ENCODE results near the gene IL2RA.

IL2RA gene

DNA sequence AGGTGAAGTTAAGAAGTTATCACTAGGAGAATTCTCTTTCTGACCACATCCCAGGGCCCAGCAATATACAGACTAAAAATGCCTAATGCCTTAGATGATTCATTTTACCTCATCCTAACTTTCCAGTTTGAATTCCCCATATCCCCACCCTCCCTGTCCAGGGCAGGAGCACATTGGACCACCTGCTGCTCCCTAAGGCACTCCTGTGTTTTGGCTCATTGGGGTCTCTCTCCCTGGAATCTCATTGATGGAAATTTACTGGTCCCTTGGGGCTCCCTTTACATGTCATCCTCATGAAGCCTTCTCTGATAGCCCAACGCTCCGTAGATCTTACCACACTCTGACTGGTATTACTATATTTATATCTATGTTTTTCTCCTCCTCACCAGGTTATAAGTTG is 2.7 kb downstream of the IL2RA start:
- peaks cover 33% of the 10 kb centered on the region for H3K4me1 ChIP-seq (ENCODE audit: control insufficient read depth, insufficient read depth, low read length, poor library complexity, severe bottlenecking)
- DNase-seq = no peak
- peak overlapping the region; percentile 75 for H3K4me3 ChIP-seq (ENCODE audit: insufficient read depth, low read depth, low read length, poor library complexity, severe bottlenecking)
- peak overlapping the region; percentile 93 for H3K27ac ChIP-seq (ENCODE audit: insufficient read depth, low read length, poor library complexity, severe bottlenecking)
- H3K9me3 ChIP-seq (ENCODE audit: control insufficient read depth, low read length) = no peaks in the 10 kb centered on the region
- no peaks in the 10 kb centered on the region for H3K27me3 ChIP-seq (replicated peaks; ENCODE audit: control insufficient read depth, insufficient read depth, low read length, poor library complexity, severe bottlenecking)
- no peaks in the 10 kb centered on the region for H3K36me3 ChIP-seq (ENCODE audit: control insufficient read depth, insufficient read depth, low read length)

DNA sequence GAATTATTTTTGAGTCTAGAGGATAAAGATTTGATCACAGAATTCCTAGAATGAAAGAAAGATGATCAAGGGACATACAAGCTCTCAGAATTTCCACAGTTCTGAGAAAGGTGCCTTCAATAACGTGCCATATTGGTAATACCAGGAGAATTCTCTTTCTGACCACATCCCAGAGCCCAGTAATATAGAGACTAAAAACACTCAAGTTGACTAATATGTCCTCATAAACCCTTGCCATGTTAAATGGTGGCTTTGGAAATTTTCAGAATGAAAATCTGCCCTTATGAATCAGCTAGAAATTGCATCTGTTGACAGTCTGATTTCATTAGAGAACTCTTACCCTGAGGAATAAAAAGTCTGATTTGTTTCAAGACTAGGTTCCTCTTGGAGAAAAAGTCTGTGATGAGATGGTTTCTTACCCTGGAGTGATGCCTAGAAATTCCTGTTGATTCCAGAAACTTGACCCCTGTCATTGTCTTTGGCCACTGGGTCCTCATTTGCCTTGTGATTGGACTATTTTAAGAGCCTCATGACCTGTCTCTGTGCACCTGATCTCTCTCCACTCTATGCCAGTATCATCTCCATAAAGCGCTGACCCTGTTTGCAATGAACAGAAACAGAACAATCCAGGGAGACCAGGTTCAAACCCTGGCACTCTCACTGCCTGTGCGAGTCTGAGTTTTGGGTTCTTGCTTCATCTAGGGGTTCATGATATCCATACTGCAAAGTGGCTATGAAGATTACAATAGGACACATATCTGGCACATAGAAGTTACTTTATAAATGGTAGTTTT is 3.3 kb downstream of the IL2RA start:
- Histone ChIP-seq H3K27ac (ENCODE audit: insufficient read depth, low read length, poor library complexity, severe bottlenecking) (peak overlapping the region; percentile 93), H3K9me3 (ENCODE audit: control insufficient read depth, low read length) (no peaks in the 10 kb centered on the region), H3K4me3 (ENCODE audit: insufficient read depth, low read depth, low read length, poor library complexity, severe bottlenecking) (peak overlapping the region; percentile 75), H3K4me1 (ENCODE audit: control insufficient read depth, insufficient read depth, low read length, poor library complexity, severe bottlenecking) (peaks cover 38% of the 10 kb centered on the region), H3K36me3 (ENCODE audit: control insufficient read depth, insufficient read depth, low read length) (no peaks in the 10 kb centered on the region), H3K27me3 (replicated peaks; ENCODE audit: control insufficient read depth, insufficient read depth, low read length, poor library complexity, severe bottlenecking) (no peaks in the 10 kb centered on the region)
- no peak for DNase-seq

DNA sequence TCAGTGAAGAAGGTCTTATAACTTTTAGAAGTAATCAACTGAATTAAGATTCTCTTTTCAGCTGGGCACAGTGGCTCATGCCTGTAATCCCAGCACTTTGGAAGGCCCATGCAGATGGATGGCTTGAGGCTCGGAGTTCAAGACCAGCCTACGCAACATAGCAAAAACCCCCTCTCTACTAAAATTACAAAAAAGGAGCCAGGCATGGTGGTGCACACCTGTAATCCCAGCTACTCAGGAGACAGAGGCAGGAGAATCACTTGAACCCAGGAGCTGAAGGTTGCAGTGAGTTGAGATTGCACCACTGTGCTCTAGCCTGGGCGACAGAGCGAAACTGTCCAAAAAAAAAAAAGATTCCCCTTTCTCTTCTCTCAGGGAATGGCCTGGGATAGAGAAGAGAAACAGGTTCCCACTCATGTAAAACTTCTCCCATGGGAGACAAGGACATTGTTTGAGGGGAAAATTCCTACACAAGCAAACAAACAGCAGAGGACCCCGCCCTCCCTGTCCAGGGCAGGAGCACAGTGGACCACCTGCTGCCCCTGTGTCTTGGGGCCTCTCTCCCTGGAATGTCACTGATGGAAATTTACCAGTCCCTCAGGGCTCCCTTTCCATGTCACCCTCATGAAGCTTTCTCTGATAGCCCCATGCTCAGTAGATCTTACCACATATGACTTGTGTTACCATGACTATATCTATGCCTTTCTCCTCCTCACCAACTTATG is 5.6 kb downstream of the IL2RA start:
- Histone ChIP-seq H3K4me1 (ENCODE audit: control insufficient read depth, insufficient read depth, low read length, poor library complexity, severe bottlenecking) (peaks cover 54% of the 10 kb centered on the region), H3K27me3 (replicated peaks; ENCODE audit: control insufficient read depth, insufficient read depth, low read length, poor library complexity, severe bottlenecking) (no peaks in the 10 kb centered on the region), H3K9me3 (ENCODE audit: control insufficient read depth, low read length) (no peaks in the 10 kb centered on the region), H3K36me3 (ENCODE audit: control insufficient read depth, insufficient read depth, low read length) (no peaks in the 10 kb centered on the region), H3K27ac (ENCODE audit: insufficient read depth, low read length, poor library complexity, severe bottlenecking) (no peak overlapping the region), H3K4me3 (ENCODE audit: insufficient read depth, low read depth, low read length, poor library complexity, severe bottlenecking) (no peak overlapping the region)
- DNase-seq = no peak

DNA sequence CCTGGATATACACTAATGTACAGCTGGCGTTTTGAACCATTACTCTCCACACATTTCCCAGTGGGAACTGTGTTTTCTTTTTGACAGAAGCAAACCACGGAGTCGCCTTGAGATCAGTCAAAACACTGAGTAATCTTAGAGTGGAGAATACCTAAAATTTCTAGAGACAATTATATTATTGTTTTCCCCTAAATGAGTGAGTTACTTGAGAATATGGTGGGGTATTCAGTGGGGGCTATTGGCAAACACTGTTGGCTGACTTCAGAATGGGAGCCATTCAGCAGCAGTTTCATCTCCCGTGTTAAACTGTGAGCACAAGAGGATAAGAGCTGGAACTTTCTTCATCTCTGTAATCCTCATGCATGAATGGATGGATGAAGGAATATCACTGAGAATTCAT is 6.2 kb downstream of the IL2RA start:
- H3K4me1 ChIP-seq (ENCODE audit: control insufficient read depth, insufficient read depth, low read length, poor library complexity, severe bottlenecking) = peaks cover 52% of the 10 kb centered on the region
- no peak for DNase-seq

DNA sequence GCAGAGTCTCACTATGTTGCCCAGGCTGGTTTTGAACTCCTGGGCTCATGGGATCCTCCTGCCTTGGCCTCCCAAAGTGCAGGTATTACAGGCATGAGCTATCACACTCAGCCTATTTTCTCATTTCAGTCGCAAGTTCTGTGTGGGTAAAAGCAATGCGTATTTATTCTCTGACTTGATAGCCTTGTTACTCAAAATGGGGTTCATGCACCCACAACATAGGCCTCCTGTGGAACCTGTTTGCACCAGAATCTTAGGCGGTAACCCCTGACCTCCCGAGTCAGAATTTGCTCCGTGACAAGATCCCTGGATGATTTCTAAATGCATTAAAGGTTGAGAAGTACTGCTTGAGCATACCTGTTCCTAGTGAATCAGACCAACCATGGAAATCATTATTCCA is 7.3 kb downstream of the IL2RA start:
- no peak for DNase-seq
- no peaks in the 10 kb centered on the region for H3K27me3 ChIP-seq (replicated peaks; ENCODE audit: control insufficient read depth, insufficient read depth, low read length, poor library complexity, severe bottlenecking)
- H3K36me3 ChIP-seq (ENCODE audit: control insufficient read depth, insufficient read depth, low read length) = no peaks in the 10 kb centered on the region
- H3K4me3 ChIP-seq (ENCODE audit: insufficient read depth, low read depth, low read length, poor library complexity, severe bottlenecking) = no peak overlapping the region
- no peaks in the 10 kb centered on the region for H3K9me3 ChIP-seq (ENCODE audit: control insufficient read depth, low read length)
- H3K27ac ChIP-seq (ENCODE audit: insufficient read depth, low read length, poor library complexity, severe bottlenecking) = peak overlapping the region; percentile 96
- peaks cover 49% of the 10 kb centered on the region for H3K4me1 ChIP-seq (ENCODE audit: control insufficient read depth, insufficient read depth, low read length, poor library complexity, severe bottlenecking)

More for the DNA sequence above, 6.2 kb downstream of the IL2RA start:
- Histone ChIP-seq H3K27ac (ENCODE audit: insufficient read depth, low read length, poor library complexity, severe bottlenecking) (no peak overlapping the region), H3K27me3 (replicated peaks; ENCODE audit: control insufficient read depth, insufficient read depth, low read length, poor library complexity, severe bottlenecking) (no peaks in the 10 kb centered on the region), H3K4me3 (ENCODE audit: insufficient read depth, low read depth, low read length, poor library complexity, severe bottlenecking) (no peak overlapping the region), H3K9me3 (ENCODE audit: control insufficient read depth, low read length) (no peaks in the 10 kb centered on the region), H3K36me3 (ENCODE audit: control insufficient read depth, insufficient read depth, low read length) (no peaks in the 10 kb centered on the region)

DNA sequence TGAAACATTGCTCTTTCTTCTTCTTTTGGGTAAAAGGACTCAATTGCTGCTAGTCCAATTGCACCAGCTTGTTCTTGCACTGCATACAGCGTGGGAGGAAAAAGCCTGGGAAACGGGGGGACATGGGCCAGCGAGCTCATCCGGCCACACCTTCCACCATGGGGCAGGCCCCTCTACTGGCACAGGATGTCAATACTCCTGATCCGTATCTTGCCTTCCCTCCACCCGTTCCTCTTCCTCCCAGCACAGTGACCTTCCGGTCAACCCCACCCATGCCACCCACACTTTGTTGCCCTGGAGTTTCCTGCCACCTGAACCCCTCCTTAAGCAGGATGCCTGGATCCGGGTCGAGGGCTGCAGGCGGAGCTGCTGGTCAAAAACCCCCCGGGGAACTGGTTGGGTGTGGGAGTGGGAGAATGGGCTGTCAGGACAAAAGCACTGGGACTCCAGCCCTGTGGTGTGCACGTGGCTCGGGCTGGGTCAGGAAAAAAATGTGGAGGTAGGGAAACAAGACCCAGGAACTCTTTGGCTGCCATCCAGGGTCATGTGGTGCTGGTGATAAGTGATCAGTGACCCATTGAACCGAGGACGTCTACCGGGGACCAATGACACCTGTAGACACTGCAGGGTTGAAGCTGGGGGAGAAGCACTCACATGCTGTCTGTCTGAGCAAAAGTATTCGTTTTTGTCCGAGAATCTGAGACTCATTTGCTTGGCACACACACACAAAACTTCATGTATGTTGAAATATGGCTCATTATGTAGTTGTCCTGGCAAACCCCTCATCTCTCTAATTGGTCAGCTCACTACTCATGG is 8.1 kb downstream of the IL2RA start:
- H3K27me3 ChIP-seq (replicated peaks; ENCODE audit: control insufficient read depth, insufficient read depth, low read length, poor library complexity, severe bottlenecking) = no peaks in the 10 kb centered on the region
- H3K36me3 ChIP-seq (ENCODE audit: control insufficient read depth, insufficient read depth, low read length) = no peaks in the 10 kb centered on the region
- H3K27ac ChIP-seq (ENCODE audit: insufficient read depth, low read length, poor library complexity, severe bottlenecking) = peak overlapping the region; percentile 96
- peaks cover 49% of the 10 kb centered on the region for H3K4me1 ChIP-seq (ENCODE audit: control insufficient read depth, insufficient read depth, low read length, poor library complexity, severe bottlenecking)
- no peaks in the 10 kb centered on the region for H3K9me3 ChIP-seq (ENCODE audit: control insufficient read depth, low read length)
- no peak for DNase-seq
- peak overlapping the region; percentile 24 for H3K4me3 ChIP-seq (ENCODE audit: insufficient read depth, low read depth, low read length, poor library complexity, severe bottlenecking)

DNA sequence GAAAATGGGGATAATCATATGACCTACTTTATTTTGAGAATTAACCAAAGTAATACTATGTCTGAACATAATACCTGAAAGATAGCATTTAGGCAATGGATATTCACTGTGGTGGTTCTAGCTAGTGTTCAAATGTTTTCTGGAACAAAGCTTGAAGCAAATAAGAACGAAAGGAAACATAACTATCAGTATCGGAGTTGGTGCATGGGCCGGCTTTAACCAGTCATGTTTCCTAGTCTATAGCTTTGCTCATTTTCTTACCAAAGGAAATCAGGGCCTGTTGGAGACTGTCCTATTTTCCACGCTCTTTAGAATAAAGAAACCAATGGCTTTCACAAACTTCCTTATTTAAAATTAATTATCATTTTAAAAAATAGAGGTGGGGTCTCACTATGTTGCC is 8.9 kb downstream of the IL2RA start:
- Histone ChIP-seq H3K9me3 (ENCODE audit: control insufficient read depth, low read length) (no peaks in the 10 kb centered on the region), H3K27ac (ENCODE audit: insufficient read depth, low read length, poor library complexity, severe bottlenecking) (peak overlapping the region; percentile 96), H3K4me1 (ENCODE audit: control insufficient read depth, insufficient read depth, low read length, poor library complexity, severe bottlenecking) (peaks cover 54% of the 10 kb centered on the region), H3K4me3 (ENCODE audit: insufficient read depth, low read depth, low read length, poor library complexity, severe bottlenecking) (no peak overlapping the region), H3K27me3 (replicated peaks; ENCODE audit: control insufficient read depth, insufficient read depth, low read length, poor library complexity, severe bottlenecking) (no peaks in the 10 kb centered on the region), H3K36me3 (ENCODE audit: control insufficient read depth, insufficient read depth, low read length) (no peaks in the 10 kb centered on the region)
- no peak for DNase-seq

DNA sequence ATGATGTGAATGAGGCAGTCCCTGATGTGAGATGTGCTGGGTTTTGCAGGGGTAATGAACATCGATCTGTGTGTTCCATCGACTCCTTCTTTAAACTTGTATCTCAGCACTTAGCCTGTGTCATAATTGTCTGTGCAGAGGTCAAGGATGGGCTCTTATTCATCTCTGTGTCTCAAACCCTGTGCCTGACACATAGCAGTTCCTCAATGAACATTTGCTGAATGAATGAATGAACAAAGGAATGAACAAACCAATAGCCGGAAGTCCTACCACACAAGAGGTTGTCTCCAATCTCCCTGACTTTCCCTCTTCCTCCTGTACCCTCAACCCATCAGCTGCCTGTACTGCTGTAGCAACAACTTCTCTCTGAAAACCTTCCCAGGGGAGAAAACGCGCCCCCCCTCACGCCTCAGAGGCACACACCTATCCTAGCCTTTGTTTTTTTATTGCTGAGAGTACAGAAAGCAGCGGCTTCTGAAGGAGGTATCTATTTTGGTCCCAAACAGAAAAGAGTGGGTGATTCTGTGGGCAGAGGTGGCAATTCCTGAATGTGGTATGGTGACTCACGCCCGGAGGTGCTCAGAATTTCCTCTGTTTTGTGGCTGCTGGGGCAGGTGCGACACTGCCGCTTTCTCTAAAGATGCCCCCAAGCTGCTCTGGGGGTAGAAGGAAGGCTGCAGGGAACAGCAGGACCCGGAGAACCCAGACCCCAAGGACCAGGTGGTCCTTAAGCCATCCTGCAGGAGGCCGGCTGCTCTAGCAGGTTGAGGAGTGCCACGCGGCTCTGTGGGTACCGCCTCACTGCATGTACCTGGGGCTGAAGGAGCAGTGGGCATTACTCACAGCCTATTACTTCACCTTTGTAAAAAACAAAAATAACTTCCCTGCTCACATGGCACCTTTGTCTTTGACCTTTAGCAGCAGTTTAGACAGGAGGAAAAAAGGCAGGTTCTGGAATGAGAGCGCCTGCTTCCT is 9.6 kb downstream of the IL2RA start:
- Histone ChIP-seq H3K27me3 (replicated peaks; ENCODE audit: control insufficient read depth, insufficient read depth, low read length, poor library complexity, severe bottlenecking) (no peaks in the 10 kb centered on the region), H3K27ac (ENCODE audit: insufficient read depth, low read length, poor library complexity, severe bottlenecking) (peak overlapping the region; percentile 96), H3K9me3 (ENCODE audit: control insufficient read depth, low read length) (no peaks in the 10 kb centered on the region), H3K36me3 (ENCODE audit: control insufficient read depth, insufficient read depth, low read length) (no peaks in the 10 kb centered on the region), H3K4me3 (ENCODE audit: insufficient read depth, low read depth, low read length, poor library complexity, severe bottlenecking) (peak overlapping the region; percentile 9), H3K4me1 (ENCODE audit: control insufficient read depth, insufficient read depth, low read length, poor library complexity, severe bottlenecking) (peaks cover 60% of the 10 kb centered on the region)
- peak; percentile 75 to 76 (median 75) for DNase-seq

DNA sequence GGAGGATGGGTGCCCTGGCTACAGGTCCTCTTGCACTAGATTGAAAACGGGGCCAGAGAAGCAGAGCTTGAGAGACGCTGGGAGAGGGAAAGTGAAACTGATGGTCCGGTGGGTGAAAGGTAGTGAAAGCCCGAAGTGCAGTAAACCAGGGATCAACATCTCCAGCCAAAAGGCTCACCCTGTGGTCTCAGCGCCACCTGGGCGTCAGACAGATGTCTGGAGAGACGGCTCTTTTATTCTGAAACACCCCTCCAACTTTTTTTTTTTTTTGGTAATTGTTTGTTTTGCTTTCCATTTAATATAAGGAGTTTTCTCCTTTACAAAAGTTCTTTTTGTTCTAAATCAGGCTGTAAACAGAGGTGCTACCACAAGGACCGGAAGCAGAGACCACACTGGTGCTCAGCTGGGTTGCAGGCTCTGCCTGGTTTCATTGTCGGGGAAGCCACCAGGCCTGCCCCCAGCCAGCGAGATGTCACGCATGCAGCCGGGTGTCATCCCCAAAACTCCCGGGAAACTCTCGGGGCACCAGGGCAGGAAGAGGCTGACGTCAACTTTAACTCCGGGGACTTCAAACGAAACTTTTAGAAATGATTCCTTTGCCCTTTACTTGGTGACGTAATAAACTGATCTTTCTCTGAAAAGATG is 11.2 kb downstream of the IL2RA start:
- H3K27ac ChIP-seq (ENCODE audit: insufficient read depth, low read length, poor library complexity, severe bottlenecking) = peak overlapping the region; percentile 96

More for the DNA sequence above, 11.2 kb downstream of the IL2RA start:
- H3K36me3 ChIP-seq (ENCODE audit: control insufficient read depth, insufficient read depth, low read length) = peaks cover 3% of the 10 kb centered on the region
- peak overlapping the region; percentile 64 for H3K4me3 ChIP-seq (ENCODE audit: insufficient read depth, low read depth, low read length, poor library complexity, severe bottlenecking)
- H3K4me1 ChIP-seq (ENCODE audit: control insufficient read depth, insufficient read depth, low read length, poor library complexity, severe bottlenecking) = peaks cover 72% of the 10 kb centered on the region
- DNase-seq = peak; percentile 94 to 97 (median 96)
- H3K27me3 ChIP-seq (replicated peaks; ENCODE audit: control insufficient read depth, insufficient read depth, low read length, poor library complexity, severe bottlenecking) = no peaks in the 10 kb centered on the region
- H3K9me3 ChIP-seq (ENCODE audit: control insufficient read depth, low read length) = no peaks in the 10 kb centered on the region

All from effector memory CD4-positive, alpha-beta T cell (primary cell).